RPMI8226 (cell line): ENCODE results near the gene CHAD.
"Not testable (repeated sequence)": the region's sequence is repeated elsewhere in the genome, so short reads cannot be mapped to it uniquely, and the experiment has no call there.

Source experiments
- DNase-seq: peaks from one replicate; pipeline ENCODE4 v3.0.0-alpha.2; 2015

The CHAD gene

DNA sequence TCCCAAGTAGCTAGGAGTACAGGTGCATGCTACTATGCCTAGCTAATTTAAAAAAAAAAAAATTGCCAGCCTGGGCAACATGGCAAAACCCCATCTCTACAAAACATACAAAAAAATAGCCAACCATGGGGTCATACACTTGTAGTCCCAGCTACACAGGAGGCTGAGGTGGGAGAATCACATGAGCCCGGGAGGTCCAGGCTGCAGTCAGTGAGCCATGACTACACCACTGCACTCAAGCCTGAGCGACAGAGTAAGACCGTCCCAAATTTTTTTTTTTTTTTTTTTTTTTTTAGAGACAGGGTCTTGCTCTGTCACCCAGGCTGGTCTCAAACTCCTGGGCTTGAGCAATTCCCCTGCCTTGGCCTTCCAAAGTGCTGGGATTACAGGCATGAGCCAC lies 14.8 kb downstream of the CHAD start:
- no peak for DNase-seq

DNA sequence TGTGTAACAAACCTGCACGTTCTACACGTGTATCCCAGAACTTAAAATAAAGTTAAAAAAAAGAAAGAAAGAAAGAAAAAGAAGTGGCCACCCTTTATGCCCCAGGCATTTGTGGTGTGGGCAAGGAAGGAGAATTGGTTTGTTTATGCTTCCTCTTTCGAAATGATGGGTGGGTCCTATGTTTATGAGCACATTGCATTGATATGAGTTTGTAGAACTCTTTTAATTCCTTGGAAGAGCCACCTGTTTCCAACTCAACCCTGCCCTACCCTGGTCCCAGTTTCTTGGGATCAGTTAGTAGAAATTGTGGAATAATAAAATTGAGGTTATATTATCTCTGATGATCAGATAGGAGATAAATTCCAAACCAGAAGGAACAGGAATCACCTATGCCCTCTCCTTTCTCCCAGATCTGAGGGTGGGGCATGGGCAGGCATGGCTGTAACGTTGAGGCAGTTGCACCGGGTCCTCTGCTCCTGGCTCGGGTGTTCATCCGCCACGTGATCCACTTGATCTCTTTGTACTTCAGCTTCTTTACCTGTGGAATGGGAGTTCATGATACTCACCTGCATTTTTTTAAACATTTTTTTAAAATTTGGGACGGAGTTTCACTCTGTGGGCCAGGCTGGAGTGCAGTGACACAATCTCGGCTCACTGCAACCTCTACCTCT lies 15.9 kb downstream of the CHAD start:
- no peak for DNase-seq

DNA sequence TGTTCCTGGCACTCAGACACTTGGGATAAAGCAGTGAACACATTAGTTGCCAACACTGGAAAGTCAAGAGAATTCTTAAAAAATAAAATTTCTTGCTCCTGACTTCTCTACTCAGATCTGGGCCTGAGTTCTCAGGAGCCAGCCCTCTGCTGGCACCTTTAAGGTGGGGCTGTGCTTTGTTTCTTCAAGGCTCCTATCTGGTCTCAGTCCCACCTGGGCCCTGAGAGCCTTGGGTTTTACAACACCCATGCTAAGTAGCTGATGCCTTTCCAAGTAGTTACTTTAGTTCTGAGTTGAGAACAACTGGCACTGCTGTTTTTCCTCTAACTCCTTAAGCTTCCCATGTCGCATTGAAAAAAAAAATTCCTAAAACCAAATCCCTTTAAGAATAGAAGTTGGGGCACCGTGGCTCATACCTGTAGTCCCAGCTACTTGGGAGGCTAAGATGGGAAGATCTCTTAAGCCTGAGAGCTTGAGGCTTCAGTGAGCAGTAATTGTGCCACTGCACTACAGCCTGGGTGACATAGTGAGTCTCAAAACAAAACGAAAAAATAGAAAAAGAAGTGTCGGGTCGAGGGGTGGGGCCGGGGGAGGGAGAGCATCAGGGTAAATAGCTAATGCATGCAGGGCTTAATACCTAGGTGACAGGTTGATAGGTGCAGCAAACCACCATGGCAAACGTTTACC lies 16.6 kb downstream of the CHAD start:
- DNase-seq: no peak

DNA sequence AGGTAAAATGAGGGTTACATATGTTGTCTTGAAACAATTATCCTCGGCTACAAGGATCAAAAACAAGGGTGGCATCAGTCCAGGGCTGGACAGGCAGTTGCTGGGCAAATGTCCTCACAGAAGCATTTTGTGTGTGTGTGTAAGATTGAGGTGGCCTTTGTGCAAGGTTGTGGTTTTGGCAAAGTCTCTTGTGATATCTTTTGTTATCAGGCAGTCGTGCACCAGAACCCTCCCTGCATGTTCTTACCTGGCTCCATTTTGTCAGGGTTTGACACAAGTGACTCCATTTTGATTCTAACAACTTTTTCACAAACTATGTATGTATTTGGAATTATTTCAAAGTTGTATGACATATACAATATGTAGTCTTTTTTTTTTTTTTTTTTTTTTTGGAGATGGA lies 20.0 kb downstream of the CHAD start:
- DNase-seq: no peak

DNA sequence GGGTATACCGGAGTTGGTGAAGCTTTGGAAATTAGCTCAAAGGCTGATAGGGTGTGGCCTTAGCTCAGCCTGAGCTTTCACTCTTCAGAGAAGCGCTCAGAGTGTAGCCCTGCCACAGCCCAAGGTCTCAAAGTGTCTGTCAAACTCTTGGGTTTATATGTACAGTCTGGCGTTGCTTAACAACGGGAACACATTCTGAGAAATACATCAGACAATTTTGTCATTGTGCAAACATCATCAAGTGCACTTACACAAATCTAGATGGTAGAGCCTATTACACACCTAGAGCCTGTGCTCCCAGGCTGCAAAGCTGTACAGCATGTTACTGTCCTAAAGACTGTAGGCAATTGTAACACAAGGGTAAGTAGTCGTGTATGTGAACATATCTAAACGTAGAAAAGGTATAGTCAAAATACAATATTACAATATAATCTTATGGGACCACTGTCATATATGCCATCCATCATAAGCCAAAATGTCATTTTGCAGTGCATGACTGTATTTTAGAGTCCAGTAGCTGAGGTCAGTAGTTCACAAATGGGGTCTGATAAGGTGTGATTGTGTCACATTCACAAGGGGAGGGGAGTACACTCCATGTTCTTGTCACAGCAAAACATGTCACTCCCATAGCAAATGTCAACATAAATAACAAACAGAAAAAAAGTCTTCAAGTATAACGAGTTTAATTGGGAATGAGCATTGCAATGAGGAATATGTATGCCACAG lies 20.6 kb downstream of the CHAD start:
- no peak for DNase-seq

DNA sequence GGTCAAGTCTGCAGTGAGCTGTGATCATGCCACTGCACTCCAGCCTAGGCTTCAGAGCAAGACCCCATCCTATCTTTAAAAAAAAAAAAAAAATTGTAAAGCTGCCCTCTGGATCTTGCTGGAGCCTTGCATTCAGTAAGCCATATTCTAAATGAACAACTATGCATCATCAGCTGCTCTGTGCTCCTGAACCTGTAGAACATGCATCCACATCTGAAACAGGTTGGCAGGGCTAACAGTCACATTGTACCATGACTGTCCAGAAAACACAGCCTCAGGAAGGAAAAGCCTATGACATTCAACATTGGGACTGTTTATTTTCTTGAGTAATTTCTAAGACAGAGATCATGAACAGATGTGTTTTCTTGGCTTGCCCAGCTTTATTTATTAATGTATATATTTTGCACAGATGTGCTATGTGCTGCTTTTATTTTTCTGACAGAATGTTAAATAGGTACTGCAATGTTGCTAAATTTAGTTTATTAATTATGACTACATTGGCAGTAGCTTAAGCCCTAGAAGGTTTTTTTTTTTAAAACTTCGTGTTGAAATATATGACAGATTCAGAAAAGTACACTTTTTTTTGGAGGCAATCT lies 22.9 kb downstream of the CHAD start:
- DNase-seq: no peak

DNA sequence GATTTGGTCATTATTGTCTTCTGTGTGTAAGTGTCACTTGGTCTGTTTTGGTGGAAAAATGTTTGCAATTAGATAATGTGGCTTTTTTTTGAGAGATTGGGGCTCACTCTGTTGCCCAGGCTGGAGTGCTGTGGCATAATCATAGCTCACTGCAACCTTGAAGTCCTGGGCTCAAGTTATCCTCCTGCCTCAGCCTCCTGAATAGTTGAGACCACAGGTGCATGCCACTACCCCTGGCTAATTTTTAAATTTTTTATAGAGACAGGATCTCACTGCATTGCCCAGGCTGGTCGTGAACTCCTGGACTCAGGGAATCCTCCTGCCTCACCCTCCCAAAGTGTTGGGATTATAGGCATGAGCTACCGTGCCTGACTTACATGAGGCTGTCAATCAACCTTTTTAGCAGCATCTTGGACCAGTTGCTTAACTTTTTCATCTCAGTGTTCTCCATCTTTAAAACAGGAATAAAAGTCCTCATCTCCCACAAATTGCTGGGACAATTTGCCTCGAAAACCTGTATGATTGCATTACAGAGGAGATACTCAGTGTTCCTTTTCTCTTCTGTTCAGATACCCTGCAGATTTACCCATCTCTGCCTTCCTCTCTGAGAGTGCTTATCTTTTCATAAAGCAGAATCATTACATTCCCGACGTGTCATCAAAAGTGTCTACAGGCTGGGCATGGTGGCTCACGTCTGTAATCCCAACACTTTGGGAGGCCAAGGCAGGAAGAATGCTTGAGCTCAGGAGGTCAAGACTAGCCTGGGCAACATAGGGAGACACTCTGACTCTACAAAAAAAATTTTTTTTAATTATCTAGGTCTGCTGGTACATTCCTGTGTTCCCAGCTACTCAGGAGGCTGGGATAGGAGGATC lies 23.6 kb downstream of the CHAD start:
- no peak for DNase-seq

DNA sequence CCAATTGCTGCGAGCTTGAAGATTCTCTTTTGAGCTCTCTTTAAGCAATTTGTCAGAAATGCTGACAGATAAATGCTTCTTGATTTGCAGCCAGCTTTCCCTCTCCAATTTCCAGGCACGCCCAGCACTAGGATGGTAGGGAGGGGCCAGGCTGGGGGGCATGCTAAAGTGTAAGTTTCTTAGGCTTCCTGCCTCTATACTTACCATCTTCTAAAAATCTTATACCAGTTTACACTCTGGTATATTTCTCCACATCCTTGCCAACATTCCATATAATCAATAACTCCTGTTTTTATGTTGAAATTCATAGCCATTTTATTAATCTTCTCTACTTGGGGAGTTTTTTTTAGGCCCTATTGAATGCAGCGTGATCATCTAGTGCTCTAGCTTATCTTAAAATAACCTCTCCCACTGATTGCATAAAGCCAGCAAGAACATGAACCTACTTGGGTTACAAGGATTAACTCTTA lies 25.1 kb downstream of the CHAD start:
- DNase-seq: no peak

DNA sequence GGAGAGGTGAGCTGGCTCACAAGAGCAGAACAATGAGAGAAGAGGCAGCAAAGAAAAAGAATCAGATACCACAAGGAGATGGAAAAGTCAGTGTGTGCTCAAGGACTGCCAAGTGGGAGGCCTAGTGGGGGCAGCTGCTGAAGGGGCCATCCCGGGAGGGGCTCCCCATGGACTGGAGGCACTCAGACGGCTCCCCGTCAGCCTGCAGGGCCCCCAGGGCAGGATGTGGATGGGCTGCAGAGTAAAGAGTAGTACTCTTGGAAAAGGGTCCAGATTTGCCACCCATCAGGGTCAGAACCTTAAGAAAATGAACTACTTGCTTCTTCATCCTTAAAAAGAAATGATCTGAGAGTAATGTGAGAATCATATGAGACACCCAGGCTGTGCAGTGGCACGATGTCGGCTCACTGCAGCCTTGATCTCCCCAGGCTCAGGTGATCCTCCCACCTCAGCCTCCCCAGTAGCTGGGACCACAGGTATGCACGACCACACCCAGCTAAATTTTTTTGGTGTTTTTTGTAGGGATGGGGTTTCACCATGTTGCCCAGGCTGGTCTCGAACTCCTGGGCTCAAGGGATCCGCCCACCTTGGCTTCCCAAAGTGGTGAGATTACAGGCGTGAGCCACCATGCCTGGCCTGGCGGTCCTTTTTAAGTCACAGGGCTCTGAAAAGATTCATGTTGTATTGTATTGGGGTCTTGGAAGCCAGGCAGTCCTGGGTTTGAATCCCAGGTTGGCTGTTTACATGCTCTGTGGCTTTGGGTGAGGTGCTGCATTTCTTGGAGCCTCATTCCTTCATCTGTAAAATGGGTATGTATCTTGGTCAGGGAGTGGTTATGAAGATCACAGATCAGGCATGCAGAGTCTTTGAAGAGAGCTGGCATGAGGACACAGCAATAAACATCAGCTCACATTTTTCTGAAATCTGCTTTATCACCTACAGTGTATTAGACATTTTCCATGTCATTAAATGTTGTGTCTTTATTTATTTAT lies 27.5 kb downstream of the CHAD start:
- DNase-seq: no peak

DNA sequence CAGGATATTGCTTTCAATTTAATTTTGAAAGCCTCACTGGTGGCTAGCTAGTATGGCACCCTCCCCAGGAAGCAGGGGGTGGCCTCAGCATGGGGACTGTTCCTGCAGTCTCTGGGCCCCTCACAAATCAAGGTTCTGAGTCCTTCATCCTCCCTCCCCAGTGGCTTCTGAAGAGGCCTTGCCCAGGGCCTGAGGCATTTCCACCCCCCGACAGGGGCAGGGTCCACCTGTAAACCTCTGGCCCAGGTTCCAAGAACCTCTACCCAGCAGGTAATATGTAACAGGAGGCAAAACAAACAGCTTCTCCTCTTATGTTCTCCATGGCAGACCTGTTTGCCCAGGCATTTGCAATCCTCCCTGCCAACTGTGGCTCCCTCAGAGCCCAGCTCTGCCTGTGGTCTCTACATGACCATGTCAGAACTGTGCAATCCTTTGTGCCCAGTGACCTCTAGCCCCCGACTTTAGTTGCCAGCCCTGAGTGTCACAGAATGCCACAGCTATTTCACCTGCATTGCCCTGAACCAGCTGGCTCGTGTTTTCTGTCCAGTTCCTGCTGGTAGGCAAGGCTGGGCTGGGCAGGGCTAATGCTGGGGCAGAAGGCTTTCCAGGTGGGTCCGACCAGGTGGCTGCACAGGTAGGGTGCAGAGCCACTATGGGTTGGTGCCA lies 28.4 kb downstream of the CHAD start:
- no peak for DNase-seq

DNA sequence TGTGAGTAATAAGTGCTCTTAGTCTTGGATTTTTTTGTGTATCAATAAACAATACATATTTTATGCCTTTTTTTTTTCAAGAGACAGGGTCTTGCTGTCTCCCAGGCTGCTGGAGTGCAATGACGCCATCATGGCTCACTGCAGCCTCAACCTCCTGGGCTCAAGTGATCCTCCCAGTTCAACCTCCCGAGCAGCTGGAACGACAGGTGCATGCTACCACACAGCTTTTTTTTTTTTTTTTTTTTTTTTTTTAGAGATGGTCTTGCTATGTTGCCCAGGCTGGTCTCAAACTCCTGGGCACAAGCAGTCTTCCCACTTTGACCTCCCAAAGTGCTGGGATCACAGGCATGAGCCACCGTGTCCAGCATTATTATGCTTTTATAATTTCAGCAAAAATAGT lies 29.7 kb downstream of the CHAD start:
- no peak for DNase-seq

DNA sequence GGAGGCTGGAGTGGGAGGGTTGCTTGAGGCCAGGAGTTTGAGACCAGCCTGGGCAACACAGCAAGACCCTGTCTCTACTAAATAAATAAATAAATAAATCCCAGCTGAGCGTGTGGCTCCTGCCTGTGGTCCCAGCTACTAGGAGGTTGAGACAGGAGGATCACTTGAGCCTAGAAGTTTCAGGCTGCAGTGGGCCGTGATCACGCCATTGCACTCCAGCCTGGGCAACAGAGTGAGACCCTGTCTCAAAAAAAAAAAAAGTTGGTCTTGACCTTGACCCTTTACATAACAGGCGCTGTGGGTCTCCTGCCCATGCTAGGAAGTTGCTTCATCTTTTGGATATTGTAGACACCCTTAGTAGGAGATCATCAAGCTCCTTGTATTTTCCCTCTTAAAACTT lies 31.3 kb downstream of the CHAD start:
- no peak for DNase-seq

DNA sequence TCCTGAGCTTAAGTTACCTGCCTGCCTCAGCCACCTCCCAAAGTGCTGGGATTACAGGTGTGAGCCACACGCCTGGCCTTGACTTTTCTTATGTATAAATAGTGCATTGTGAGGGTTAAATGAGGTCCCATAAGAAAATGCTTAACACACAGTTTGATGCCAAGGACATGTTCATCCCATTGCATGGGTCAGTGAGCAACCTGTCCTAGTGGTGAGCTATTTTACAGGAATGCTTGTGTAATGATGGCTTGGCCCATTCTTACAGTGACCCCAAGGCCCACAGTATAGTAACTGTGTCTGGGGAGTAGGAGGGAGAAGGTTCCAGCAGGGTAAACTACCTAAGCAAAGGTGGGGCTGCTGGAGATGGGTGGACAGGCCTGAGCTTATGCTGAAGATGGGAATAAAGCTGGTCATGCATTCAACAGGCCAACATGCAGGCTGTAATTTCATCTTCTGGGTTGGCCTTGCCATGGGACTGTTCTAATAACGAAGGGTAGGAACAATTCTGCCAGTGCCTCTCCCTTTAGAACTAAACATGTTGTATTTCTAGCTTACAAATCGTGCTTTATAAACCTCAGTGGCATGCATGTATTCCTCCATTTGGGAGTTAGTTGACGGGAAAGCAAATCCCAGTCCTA lies 36.4 kb downstream of the CHAD start:
- DNase-seq: no peak

DNA sequence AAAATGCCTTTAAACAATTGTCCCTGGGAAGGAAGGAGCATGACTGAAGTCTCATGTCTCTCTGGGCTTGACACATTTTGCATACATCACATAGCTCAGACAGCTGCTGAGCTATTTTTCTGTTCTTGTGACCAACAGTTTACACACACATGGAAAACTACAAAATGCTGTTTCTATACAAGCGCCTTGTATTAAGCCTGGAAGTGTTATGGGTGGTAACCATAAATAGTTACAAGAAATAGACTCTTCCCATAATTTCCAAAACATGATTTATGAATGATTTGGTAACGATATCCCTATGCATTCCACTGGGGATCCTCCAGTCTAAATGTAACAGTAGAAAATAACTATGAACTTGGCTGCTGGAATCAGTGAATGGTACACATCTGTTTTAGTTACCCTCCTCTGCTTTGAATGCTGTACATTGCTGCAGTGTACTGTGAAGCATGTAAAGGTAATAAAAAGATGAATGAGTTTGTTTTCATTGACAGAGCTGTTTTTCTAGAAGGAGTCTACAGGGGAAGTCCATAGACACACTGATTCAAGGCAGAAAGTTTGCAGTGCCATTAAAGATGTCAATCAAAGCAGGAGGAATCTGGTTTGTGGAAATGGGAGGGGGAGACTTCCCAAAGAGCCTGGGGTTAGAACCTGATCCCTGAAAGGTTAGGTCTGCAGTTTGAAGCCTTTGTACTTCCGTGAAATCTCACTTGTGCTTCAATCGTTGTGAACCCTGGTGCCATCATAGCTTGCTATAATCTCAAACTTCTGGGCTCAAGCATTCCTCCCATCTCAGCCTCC lies 37.7 kb downstream of the CHAD start:
- DNase-seq: no peak

DNA sequence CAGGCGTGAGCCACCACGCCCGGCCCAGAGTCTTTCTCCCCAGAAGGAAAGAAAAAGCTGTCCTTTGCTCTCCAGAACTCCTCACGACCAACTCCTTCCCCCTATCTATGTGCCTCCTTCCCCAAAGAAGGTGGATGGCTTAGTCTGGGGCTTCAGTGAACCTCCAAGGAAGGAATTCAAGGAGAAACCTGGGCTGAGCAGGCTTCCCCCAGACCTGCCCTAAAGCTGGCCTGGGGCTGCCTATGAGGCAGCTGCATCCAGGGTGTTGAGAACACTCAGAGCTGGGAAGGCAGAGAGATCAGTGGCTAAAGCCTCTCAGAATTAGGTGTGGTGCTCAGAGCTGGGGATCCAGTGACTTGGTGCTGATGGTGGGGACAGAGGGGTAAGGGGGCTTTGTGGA lies 38.9 kb downstream of the CHAD start:
- DNase-seq: no peak

DNA sequence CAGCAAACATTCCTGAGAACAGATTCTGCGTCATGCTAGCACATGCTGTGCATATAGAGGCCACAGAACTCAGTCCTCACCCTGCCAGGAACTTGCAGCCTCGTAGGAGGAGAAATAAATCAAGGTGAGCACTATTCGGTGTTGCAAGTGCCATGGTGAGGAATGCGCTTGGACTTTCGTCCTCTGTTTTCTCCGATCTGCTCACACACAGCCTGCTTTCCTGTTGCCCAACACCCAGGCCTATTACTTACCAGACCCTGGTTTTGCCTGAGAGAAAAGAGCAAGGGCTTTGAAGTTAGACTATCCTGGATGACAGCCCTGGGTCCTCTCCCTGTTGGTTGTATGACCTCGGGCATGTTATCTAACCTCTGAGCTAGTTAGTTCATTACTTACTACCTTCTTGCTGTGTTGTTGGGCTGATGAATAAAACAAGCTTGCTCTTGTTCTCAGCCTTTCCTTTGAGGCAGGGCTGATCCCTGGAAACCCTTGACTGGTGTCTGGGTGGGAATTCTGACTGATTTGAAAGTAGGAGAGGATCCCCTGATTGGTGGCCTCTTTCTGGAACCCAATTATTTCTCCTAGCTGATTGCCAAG lies 39.8 kb downstream of the CHAD start:
- no peak for DNase-seq

DNA sequence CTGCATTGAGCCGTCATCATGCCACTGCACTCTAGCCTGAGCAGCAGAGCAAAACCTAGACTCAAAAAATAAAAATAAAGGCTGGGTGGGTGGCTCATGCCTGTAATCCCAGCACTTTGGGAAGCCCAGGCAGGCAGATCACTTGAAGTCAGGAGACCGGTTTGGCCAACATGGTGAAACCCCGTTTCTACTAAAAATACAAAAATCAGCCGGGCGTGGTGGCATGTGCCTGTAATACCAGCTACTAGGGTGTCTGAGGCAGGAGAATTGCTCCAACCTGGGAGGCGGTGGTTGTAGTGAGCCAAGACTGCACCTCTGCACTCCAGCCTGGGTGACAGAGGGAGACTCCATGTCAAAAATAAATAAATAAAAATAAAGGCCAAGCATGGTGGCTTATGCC lies 40.6 kb downstream of the CHAD start:
- DNase-seq: not testable (repeated sequence)

DNA sequence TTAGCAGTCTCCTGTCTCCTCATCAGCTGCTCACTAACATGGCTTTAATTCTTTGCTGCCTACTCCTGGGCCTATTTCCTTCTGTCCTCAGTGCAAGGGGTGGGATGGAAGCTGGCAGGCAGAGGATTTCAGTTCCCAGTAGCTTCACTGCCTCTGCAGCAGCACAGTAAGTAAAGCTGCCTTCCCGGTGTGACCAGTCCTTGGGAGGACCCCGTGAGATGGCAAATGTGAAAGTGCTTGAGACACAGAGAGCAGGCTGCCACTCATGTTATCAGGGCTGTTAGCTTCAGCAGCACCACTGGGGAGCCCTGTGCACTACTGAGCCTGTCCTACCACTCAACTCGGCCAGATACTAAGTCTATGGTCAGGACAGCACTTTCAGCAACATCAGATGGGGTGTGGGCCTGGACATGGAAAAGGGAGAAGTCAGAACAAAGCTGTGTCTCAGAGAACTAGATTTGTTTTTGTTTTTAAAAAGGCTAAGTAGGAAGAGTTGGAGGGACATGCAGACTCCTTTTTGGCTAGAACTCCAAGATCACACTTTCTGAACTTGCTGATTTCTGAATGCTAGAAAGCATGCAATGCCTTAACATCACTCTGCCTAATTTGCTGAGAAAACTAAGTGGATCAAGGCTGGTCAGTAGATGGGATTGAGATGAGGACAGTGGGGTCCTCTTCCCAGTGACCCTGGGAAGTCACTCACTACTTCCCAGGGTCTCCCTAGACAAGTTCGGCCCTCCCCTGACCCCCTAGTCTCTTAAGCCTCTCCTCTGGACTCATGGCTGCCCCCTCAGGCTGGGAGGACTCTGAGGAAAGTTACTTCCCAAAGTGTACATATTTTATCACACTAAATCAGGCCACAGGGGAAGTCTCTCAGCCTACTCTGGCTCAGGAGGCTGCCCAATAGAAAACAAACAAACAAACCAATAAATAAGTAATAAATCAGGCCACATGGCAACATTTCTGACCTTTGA lies 41.6 kb downstream of the CHAD start:
- DNase-seq: peak; percentile 72
